ENCODE data around the gene PTPRK.

DNA sequence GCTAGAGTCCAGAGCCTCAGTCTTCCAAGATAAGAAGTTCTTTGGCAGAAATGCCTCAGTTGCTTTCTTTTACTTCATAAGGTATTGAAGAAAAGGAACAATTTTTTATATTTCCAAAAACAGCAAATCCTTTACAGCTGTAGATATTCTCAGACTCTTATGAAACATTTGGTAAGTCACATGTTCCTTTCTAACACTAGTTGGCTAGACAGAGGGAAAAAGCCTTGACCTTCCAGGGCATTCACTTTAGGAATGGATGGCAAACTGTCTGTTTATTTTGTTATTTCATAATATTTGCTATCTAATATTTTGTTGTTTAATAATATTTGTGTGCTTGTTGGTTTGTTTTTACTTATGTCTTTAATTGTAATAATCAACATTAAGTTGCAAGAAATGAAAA, 140.8 kb downstream of the PTPRK start:
- TF ChIP-seq, protein P1, sequence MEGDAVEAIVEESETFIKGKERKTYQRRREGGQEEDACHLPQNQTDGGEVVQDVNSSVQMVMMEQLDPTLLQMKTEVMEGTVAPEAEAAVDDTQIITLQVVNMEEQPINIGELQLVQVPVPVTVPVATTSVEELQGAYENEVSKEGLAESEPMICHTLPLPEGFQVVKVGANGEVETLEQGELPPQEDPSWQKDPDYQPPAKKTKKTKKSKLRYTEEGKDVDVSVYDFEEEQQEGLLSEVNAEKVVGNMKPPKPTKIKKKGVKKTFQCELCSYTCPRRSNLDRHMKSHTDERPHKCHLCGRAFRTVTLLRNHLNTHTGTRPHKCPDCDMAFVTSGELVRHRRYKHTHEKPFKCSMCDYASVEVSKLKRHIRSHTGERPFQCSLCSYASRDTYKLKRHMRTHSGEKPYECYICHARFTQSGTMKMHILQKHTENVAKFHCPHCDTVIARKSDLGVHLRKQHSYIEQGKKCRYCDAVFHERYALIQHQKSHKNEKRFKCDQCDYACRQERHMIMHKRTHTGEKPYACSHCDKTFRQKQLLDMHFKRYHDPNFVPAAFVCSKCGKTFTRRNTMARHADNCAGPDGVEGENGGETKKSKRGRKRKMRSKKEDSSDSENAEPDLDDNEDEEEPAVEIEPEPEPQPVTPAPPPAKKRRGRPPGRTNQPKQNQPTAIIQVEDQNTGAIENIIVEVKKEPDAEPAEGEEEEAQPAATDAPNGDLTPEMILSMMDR (IDR thresholded peaks at IDR 0.05), result no peak
- no peak for TF ChIP-seq EP300 (IDR thresholded peaks at IDR 0.05)
- TF ChIP-seq POLR2AphosphoS5 (IDR thresholded peaks at IDR 0.05), result no peak

All from suprapubic skin (tissue), 4 donors.